Activated CD4-positive, alpha-beta memory T cell treated with anti-CD3 and anti-CD28 coated beads for 36 hours (primary cell): ENCODE results near the gene ANKRD34A. TPM values are rescaled to one million over a fixed set of nuclear protein-coding genes. Genes with fewer than 3 reads are reported as not detected.

Experiments
- CTCF ChIA-PET: fragments of 350-600 bp; sonication (Branson Sonifier 250); formaldehyde crosslinking; loops from one replicate; lab custom pipeline; 2021; ENCODE audit warnings: antibody characterized with exemption, inconsistent platforms; lab: Charles Lee
- POLR2A ChIA-PET: fragments of 350-600 bp; sonication (Branson Sonifier 250); formaldehyde crosslinking; loops from one replicate; lab custom pipeline; 2021; ENCODE audit warnings: antibody characterized with exemption; lab: Charles Lee
- DNase-seq: peaks from one replicate; pipeline ENCODE4 v3.0.0-alpha.2; 2020
- H3K27ac Mint-ChIP-seq: one replicate; pipeline ENCODE4 v1.8.0; 2021; ENCODE audit warnings: mixed read lengths
- H3K27me3 Mint-ChIP-seq: one replicate; pipeline ENCODE4 v1.8.0; 2021; ENCODE audit warnings: mixed read lengths
- H3K36me3 Mint-ChIP-seq: one replicate; pipeline ENCODE4 v1.8.0; 2021; ENCODE audit warnings: mixed read lengths
- H3K4me1 Mint-ChIP-seq: one replicate; pipeline ENCODE4 v1.8.0; 2021; ENCODE audit warnings: low read depth, mixed read lengths
- H3K4me3 Mint-ChIP-seq: one replicate; pipeline ENCODE4 v1.8.0; 2021; ENCODE audit warnings: mild to moderate bottlenecking, mixed read lengths
- H3K9me3 Mint-ChIP-seq: one replicate; pipeline ENCODE4 v1.8.0; 2021; ENCODE audit warnings: mixed read lengths
- intact Hi-C: fragments of 100-400 bp; cut with micrococcal nuclease; formaldehyde crosslinking; loops from one replicate; pipeline ENCODE4 v1.15.1; 2023
- total RNA-seq, 2 experiments: library from RNA; stranded (reverse); gene quantifications; one replicate each; pipeline ENCODE4 v1.2.3, GENCODE V29; 2021

ANKRD34A gene
- 1 to 10 TPM; 4.6 to 4.7 TPM for total RNA-seq

- POLR2A ChIA-PET = interaction anchor here (0.6 to 6.2 kb wide), 20 partner anchors 8 to 499 kb away, joined by 3 to 62 read pairs (median 6); partner anchors contain the start of genes PEX11B, PIAS3, POLR3C and RBM8A
- peaks cover 29% of the 10 kb centered on the region for H3K4me1 Mint-ChIP-seq
- intact Hi-C loops = loop anchor here (1.0 kb wide), 4 partner anchors 13 to 71 kb away; partner anchors contain the start of genes PEX11B and TXNIP
These were observed at the start of gene ANKRD34A, which contains the start of gene POLR3GL for GRCh38 chr1:145964328-145965118. Gene ANKRD34A (minus strand): TSS chr1:145964575. CDS start chr1:145961759, 2,816 bp downstream. Gene POLR3GL (plus strand): TSS chr1:145964690. CDS start chr1:145974866, 10,176 bp downstream.

GRCh38 chr1:146013559-146013922 lies 49.2 kb upstream of the ANKRD34A start:
- H3K27me3 Mint-ChIP-seq = peaks cover 5% of the 10 kb centered on the region
- peaks cover 10% of the 10 kb centered on the region for H3K4me1 Mint-ChIP-seq
- CTCF ChIA-PET = interaction anchor here (0.7 to 2.3 kb wide), 3 partner anchors 36 to 165 kb away, joined by 3 to 14 read pairs (median 5); no protein-coding TSS in a partner anchor
- DNase-seq = no peak
- intact Hi-C loops = loop anchor here (1.0 kb wide), 3 partner anchors 36 to 167 kb away; no protein-coding TSS in a partner anchor
- no peaks in the 10 kb centered on the region for H3K36me3 Mint-ChIP-seq
- no peak overlapping the region for H3K4me3 Mint-ChIP-seq
- no peak overlapping the region for H3K27ac Mint-ChIP-seq
- H3K9me3 Mint-ChIP-seq = no peaks in the 10 kb centered on the region
- POLR2A ChIA-PET = interaction anchor here (1.3 kb wide), 1 partner anchor 12 kb away, joined by 3 read pairs; no protein-coding TSS in a partner anchor

More at GRCh38 chr1:145964328-145965118, at the start of gene ANKRD34A, which contains the start of gene POLR3GL:
- no peaks in the 10 kb centered on the region for H3K27me3 Mint-ChIP-seq
- peaks cover 4% of the 10 kb centered on the region for H3K36me3 Mint-ChIP-seq
- peak within 1 kb of the TSS; percentile 95 for H3K27ac Mint-ChIP-seq
- H3K4me3 Mint-ChIP-seq = peak within 1 kb of the TSS; percentile 98
- peak; percentile 96 for DNase-seq
- CTCF ChIA-PET = interaction anchor here (0.6 to 6.1 kb wide), 16 partner anchors 14 to 120 kb away, joined by 3 to 62 read pairs (median 4); partner anchors contain the start of genes ITGA10, NUDT17, PEX11B and RBM8A
- H3K9me3 Mint-ChIP-seq = peaks cover 9% of the 10 kb centered on the region

- Mint-ChIP-seq H3K27ac (no peak overlapping the region), H3K4me1 (peaks cover 10% of the 10 kb centered on the region), H3K36me3 (no peaks in the 10 kb centered on the region), H3K4me3 (no peak overlapping the region), H3K9me3 (no peaks in the 10 kb centered on the region), H3K27me3 (peaks cover 5% of the 10 kb centered on the region)
- ChIA-PET CTCF (interaction anchor here (0.6 to 7.5 kb wide), 11 partner anchors 20 to 168 kb away, joined by 3 to 222 read pairs (median 5); partner anchors contain the start of genes ANKRD34A, NUDT17 and POLR3GL), POLR2A (interaction anchor here (1.0 to 1.3 kb wide), 3 partner anchors 12 to 39 kb away, joined by 3 to 6 read pairs (median 3); no protein-coding TSS in a partner anchor)
- DNase-seq = peak; percentile 63
- intact Hi-C loops = loop anchor here (1.0 kb wide), 3 partner anchors 36 to 167 kb away; no protein-coding TSS in a partner anchor
These were observed 48.6 kb upstream of the ANKRD34A start for GRCh38 chr1:146012703-146013558.

GRCh38 chr1:146010126-146010738 lies 45.9 kb upstream of the ANKRD34A start:
- H3K4me3 Mint-ChIP-seq = no peak overlapping the region
- no peaks in the 10 kb centered on the region for H3K36me3 Mint-ChIP-seq
- H3K27ac Mint-ChIP-seq = no peak overlapping the region
- ChIA-PET POLR2A (interaction anchor here (1.5 kb wide), 1 partner anchor 31 kb away, joined by 4 read pairs; no protein-coding TSS in a partner anchor), CTCF (interaction anchor here (3.6 to 7.5 kb wide), 3 partner anchors 32 to 164 kb away, joined by 17 to 222 read pairs (median 36); partner anchors contain the start of gene NUDT17)
- DNase-seq = no peak
- intact Hi-C loops = no loop called here
- no peaks in the 10 kb centered on the region for H3K9me3 Mint-ChIP-seq
- H3K27me3 Mint-ChIP-seq = no peaks in the 10 kb centered on the region
- peaks cover 30% of the 10 kb centered on the region for H3K4me1 Mint-ChIP-seq

DNA sequence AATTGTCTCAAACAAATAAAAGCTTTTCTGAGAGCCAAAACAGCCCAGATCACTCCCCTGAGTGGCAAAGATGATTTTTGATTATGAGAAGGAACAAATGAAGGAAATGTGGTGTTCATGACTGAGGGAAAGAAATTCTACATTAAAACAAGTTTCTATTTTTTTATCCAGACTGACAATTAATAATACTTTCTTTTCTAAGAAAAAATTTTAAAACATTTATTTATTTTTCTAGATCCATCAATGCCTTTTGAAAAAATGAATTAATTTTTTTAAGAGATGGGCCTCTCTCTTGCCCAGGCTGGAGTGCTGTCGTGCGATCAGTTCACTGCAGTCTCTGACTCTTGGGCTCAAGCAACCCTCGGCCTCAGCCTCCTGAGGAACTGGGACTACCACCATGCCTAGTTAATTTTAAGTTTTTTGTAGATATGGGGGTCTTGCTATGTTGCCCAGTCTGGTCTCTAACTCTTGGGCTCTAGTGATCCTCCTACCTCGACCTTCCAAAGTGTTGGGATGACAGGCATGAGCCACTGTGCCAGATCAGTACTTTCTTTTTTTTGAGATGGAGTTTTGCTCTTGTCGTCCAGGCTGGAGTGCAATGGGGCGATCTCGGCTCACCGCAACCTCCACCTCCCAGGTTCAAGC lies 43.2 kb upstream of the ANKRD34A start:
- Mint-ChIP-seq H3K4me1 (peaks cover 40% of the 10 kb centered on the region), H3K36me3 (no peaks in the 10 kb centered on the region), H3K27me3 (no peaks in the 10 kb centered on the region), H3K27ac (peak overlapping the region; percentile 76), H3K9me3 (no peaks in the 10 kb centered on the region), H3K4me3 (no peak overlapping the region)
- intact Hi-C loops = loop anchor here (1.0 to 2.0 kb wide), 3 partner anchors 30 to 89 kb away; partner anchors contain the start of genes PEX11B and RBM8A
- ChIA-PET CTCF (interaction anchor here (0.6 to 7.5 kb wide), 28 partner anchors 10 to 161 kb away, joined by 3 to 222 read pairs (median 6); partner anchors contain the start of genes ANKRD34A, ANKRD35, HJV and LIX1L), POLR2A (interaction anchor here (0.6 to 2.4 kb wide), 7 partner anchors 10 to 81 kb away, joined by 3 to 25 read pairs (median 3); partner anchors contain the start of genes ANKRD34A and POLR3GL)
- no peak for DNase-seq

DNA sequence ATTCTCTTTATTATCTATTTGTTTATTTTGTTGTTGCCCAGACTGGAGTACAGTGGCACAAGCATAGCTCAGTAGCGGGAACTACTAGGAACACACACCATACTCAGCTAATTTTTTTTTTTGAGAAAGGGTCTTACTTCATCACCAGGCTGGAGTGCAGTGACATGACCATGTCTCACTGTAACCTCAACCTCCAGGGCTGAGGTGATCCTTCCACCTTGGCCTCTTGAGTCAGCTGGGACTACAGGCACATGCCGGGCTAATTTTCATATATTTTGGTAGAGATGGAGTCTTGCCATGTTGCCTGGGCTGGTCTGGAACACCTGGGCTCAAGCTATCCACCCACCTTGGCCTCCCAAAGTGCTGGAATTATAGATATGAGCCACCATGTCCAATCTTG lies 37.3 kb upstream of the ANKRD34A start:
- Mint-ChIP-seq H3K36me3 (no peaks in the 10 kb centered on the region), H3K4me1 (peaks cover 69% of the 10 kb centered on the region), H3K4me3 (no peak overlapping the region), H3K27ac (peak overlapping the region; percentile 82), H3K27me3 (no peaks in the 10 kb centered on the region), H3K9me3 (no peaks in the 10 kb centered on the region)
- intact Hi-C loops = no loop called here
- no peak for DNase-seq
- POLR2A ChIA-PET = interaction anchor here (0.7 to 4.6 kb wide), 3 partner anchors 11 to 22 kb away, joined by 3 to 23 read pairs (median 3); no protein-coding TSS in a partner anchor
- CTCF ChIA-PET = interaction anchor here (0.6 to 4.5 kb wide), 2 partner anchors 23 to 34 kb away, joined by 3 to 67 read pairs; no protein-coding TSS in a partner anchor

- no peak for DNase-seq
- H3K27ac Mint-ChIP-seq = peak overlapping the region; percentile 92
- H3K9me3 Mint-ChIP-seq = no peaks in the 10 kb centered on the region
- H3K4me1 Mint-ChIP-seq = peaks cover 53% of the 10 kb centered on the region
- peaks cover 17% of the 10 kb centered on the region for H3K36me3 Mint-ChIP-seq
- POLR2A ChIA-PET = interaction anchor here (0.8 to 13.2 kb wide), 2 partner anchors 19 to 42 kb away, joined by 5 to 183 read pairs; partner anchors contain the start of gene LIX1L
- H3K27me3 Mint-ChIP-seq = no peaks in the 10 kb centered on the region
- intact Hi-C loops = loop anchor here (5.0 kb wide), 2 partner anchors 142 to 172 kb away; partner anchors contain the start of gene PIAS3
- CTCF ChIA-PET = interaction anchor here (3.2 to 5.0 kb wide), 2 partner anchors 20 to 36 kb away, joined by 11 to 72 read pairs; partner anchors contain the start of genes ANKRD34A and POLR3GL
- H3K4me3 Mint-ChIP-seq = peak overlapping the region; percentile 63
These were observed 35.1 kb upstream of the ANKRD34A start for GRCh38 chr1:145999321-146000024.

GRCh38 chr1:145997718-145998023 lies 33.3 kb upstream of the ANKRD34A start:
- POLR2A ChIA-PET = interaction anchor here (1.0 to 13.2 kb wide), 6 partner anchors 9 to 74 kb away, joined by 4 to 183 read pairs (median 12); partner anchors contain the start of genes ANKRD34A, POLR3GL and RBM8A
- Mint-ChIP-seq H3K9me3 (no peaks in the 10 kb centered on the region), H3K4me1 (peaks cover 59% of the 10 kb centered on the region), H3K27me3 (no peaks in the 10 kb centered on the region), H3K36me3 (peaks cover 36% of the 10 kb centered on the region), H3K4me3 (peak overlapping the region; percentile 88), H3K27ac (peak overlapping the region; percentile 92)
- no peak for DNase-seq
- CTCF ChIA-PET = interaction anchor here (0.6 to 5.0 kb wide), 6 partner anchors 10 to 174 kb away, joined by 3 to 72 read pairs (median 4); partner anchors contain the start of genes ANKRD34A, POLR3GL and RNF115
- intact Hi-C loops = loop anchor here (1.0 to 5.0 kb wide), 3 partner anchors 79 to 170 kb away; partner anchors contain the start of genes PEX11B and PIAS3

DNA sequence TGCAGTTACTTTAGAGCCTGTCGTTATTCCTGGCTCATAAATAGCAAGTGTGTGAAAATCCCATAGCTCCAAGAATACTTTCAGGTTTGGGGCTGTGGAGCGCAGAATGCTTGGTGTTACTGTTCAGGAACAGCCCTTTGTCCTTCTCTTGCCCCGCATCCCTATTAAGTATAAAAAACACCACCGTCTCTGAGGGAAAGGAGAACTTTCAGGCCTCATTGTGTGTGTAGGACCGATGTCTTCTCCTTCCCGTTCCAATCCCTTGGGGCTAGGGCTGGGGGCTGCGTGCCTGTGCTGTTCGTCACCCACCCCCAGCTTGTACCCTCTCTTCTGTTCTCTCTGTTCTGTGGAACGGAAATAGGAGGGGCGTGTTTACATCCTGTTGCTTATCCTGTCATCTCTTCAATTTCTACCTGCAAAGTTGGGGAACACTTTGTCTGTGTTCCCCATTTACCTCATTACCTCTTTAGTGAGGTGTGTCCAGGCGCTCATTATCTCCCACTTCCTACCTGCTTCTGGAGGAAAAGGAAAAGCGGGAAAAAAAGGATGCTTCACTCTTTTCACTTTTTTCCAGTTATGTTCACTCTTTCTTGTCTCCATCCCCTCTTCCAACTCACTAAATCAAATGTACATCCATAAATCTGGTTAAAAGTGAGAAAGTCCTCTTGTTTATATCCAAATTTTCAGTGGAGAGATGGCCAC lies 32.8 kb upstream of the ANKRD34A start:
- H3K9me3 Mint-ChIP-seq = no peaks in the 10 kb centered on the region
- ChIA-PET POLR2A (interaction anchor here (1.0 to 13.2 kb wide), 8 partner anchors 10 to 74 kb away, joined by 3 to 183 read pairs (median 8); partner anchors contain the start of genes ANKRD34A, LIX1L, POLR3GL and RBM8A), CTCF (interaction anchor here (1.1 to 5.0 kb wide), 7 partner anchors 10 to 35 kb away, joined by 3 to 72 read pairs (median 4); partner anchors contain the start of genes ANKRD34A and POLR3GL)
- H3K4me1 Mint-ChIP-seq = peaks cover 63% of the 10 kb centered on the region
- peaks cover 38% of the 10 kb centered on the region for H3K36me3 Mint-ChIP-seq
- peak overlapping the region; percentile 92 for H3K27ac Mint-ChIP-seq
- intact Hi-C loops = loop anchor here (1.0 to 5.0 kb wide), 3 partner anchors 79 to 170 kb away; partner anchors contain the start of genes PEX11B and PIAS3
- H3K27me3 Mint-ChIP-seq = no peaks in the 10 kb centered on the region
- peak; percentile 69 for DNase-seq
- H3K4me3 Mint-ChIP-seq = peak overlapping the region; percentile 88
